ENCODE results near the gene AGAP3.

DNA sequence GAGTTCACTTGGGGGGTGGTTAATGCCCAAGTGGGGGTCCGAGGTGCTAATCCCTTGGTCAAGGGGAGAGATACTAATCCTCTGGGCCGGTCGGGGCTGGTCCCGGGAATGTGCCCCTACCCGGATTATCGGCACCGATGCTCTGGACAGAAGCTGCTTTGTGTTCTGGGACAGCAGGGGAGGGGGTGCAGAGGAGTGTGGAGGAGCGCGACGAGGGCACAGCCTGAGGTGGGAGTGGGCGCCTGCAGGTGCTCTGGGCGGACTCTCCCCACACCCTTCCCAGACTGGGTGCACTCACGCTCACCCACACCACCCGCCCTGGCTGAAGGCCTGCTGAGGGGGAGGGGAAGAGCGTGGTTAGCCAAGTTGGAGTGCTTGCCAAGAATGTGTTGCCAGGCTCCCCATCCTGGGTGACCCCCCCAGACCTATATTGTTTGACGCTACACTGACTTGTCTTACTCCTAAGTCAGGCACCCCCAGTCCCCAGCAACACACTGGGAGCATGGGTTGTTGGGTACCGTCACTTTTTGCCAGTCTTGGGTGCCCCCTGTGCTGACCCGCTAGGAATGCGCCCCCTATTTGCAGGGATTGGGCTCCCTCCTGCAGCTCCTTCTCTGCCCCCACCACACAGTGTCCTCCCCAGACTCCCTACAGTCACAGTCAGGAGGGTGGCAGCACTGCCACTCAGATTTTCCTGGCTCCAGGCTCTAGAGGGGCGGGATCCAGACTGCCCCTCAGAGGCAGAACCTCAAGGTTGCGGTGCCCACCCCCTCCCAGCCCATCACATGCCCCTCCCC lies 25.7 kb upstream of the AGAP3 start:
- TF ChIP-seq, protein P1, sequence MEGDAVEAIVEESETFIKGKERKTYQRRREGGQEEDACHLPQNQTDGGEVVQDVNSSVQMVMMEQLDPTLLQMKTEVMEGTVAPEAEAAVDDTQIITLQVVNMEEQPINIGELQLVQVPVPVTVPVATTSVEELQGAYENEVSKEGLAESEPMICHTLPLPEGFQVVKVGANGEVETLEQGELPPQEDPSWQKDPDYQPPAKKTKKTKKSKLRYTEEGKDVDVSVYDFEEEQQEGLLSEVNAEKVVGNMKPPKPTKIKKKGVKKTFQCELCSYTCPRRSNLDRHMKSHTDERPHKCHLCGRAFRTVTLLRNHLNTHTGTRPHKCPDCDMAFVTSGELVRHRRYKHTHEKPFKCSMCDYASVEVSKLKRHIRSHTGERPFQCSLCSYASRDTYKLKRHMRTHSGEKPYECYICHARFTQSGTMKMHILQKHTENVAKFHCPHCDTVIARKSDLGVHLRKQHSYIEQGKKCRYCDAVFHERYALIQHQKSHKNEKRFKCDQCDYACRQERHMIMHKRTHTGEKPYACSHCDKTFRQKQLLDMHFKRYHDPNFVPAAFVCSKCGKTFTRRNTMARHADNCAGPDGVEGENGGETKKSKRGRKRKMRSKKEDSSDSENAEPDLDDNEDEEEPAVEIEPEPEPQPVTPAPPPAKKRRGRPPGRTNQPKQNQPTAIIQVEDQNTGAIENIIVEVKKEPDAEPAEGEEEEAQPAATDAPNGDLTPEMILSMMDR (IDR thresholded peaks at IDR 0.05; ENCODE audit: low read depth, low read length, missing input control): no peak
- TF ChIP-seq, protein P2, sequence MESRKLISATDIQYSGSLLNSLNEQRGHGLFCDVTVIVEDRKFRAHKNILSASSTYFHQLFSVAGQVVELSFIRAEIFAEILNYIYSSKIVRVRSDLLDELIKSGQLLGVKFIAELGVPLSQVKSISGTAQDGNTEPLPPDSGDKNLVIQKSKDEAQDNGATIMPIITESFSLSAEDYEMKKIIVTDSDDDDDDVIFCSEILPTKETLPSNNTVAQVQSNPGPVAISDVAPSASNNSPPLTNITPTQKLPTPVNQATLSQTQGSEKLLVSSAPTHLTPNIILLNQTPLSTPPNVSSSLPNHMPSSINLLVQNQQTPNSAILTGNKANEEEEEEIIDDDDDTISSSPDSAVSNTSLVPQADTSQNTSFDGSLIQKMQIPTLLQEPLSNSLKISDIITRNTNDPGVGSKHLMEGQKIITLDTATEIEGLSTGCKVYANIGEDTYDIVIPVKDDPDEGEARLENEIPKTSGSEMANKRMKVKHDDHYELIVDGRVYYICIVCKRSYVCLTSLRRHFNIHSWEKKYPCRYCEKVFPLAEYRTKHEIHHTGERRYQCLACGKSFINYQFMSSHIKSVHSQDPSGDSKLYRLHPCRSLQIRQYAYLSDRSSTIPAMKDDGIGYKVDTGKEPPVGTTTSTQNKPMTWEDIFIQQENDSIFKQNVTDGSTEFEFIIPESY (IDR thresholded peaks at IDR 0.05): no peak
- TF ChIP-seq MAX (IDR thresholded peaks at IDR 0.05) (no peak), TAF1 (conservative IDR thresholded peaks at IDR 0.05) (no peak)
